SK-N-SH (cell line): ENCODE data around the gene NCOA4. TPM values are rescaled to one million over a fixed set of nuclear protein-coding genes. Genes with fewer than 3 reads are reported as not detected.
A peak's percentile ranks its signal among the peaks of the same experiment; 100 is the strongest.

Experiments used
- CTCF ChIA-PET: fragments of 300-600, 350-600 bp; formaldehyde crosslinking; extraction: SDS; loops from one replicate; lab custom pipeline; 2021; lab: Yijun Ruan, JAX
- POLR2A ChIA-PET: fragments of 350-600 bp; sonication (Branson Sonifier 250); formaldehyde crosslinking; extraction: SDS; loops from one replicate; lab custom pipeline; 2020; ENCODE audit warnings: antibody characterized with exemption, inconsistent platforms; lab: Yijun Ruan, JAX
- DNase-seq: peaks from one replicate; pipeline ENCODE4 v3.0.0; 2012
- H2AFZ ChIP-seq: fragments of 200-600 bp; sonication (generic); 2 replicates; pipeline ENCODE4 v1.8.1; 2016; ENCODE audit warnings: antibody characterized with exemption, mild to moderate bottlenecking, low read depth
- H3F3A ChIP-seq: fragments of 200-600 bp; sonication (generic); replicated peaks from 2 replicates; pipeline ENCODE3; 2016; ENCODE audit warnings: antibody characterized with exemption, mild to moderate bottlenecking; ENCODE audit not compliant: insufficient read depth
- H3K27ac ChIP-seq, 2 experiments: fragments of 200-500 bp in 1 of 2; fragments of 200-600 bp in 1 of 2; sonication (Bioruptor generic) in 1 of 2; sonication (generic), shearing (Covaris generic) in 1 of 2; 2 replicates each; pipeline versions ENCODE4 v1.5.1 to v1.6.1; 2014 to 2016; ENCODE audit warnings: low read depth in 2 of 2, inconsistent platforms in 1 of 2, low read length in 1 of 2, mild to moderate bottlenecking in 1 of 2, mixed read lengths in 1 of 2
- H3K27me3 ChIP-seq: fragments of 200-600 bp; sonication (generic), shearing (Covaris generic); 2 replicates; pipeline ENCODE4 v1.6.1; 2016; ENCODE audit warnings: mixed run types; ENCODE audit not compliant: insufficient read depth
- H3K36me3 ChIP-seq, 2 experiments: fragments of 200-500 bp in 1 of 2; fragments of 200-600 bp in 1 of 2; sonication (Bioruptor generic) in 1 of 2; sonication (generic) in 1 of 2; replicated peaks in 1 of 2; 2 replicates each; pipeline versions ENCODE3 to v1.5.1; 2014 to 2016; ENCODE audit warnings: low read length in 1 of 2, mild to moderate bottlenecking in 1 of 2; ENCODE audit not compliant: insufficient read depth in 2 of 2, control insufficient read depth in 1 of 2
- H3K4me1 ChIP-seq, 2 experiments: fragments of 200-500 bp in 1 of 2; fragments of 200-600 bp in 1 of 2; sonication (Bioruptor generic) in 1 of 2; sonication (generic), shearing (Covaris generic) in 1 of 2; 2 replicates each; pipeline versions ENCODE4 v1.5.1 to v1.6.1; 2014 to 2016; ENCODE audit warnings: low read depth in 1 of 2, low read length in 1 of 2, mixed run types in 1 of 2; ENCODE audit not compliant: insufficient read depth in 2 of 2, control insufficient read depth in 1 of 2
- H3K4me2 ChIP-seq: fragments of 200-600 bp; sonication (generic), shearing (Covaris generic); 2 replicates; pipeline ENCODE4 v1.6.1; 2017; ENCODE audit warnings: mixed run types
- H3K4me3 ChIP-seq, 2 experiments: fragments of 200-500 bp in 1 of 2; fragments of 200-600 bp in 1 of 2; sonication (Bioruptor generic) in 1 of 2; sonication (generic), shearing (Covaris generic) in 1 of 2; 2 replicates each; pipeline versions ENCODE4 v1.5.1 to v1.8.1; 2014 to 2016; ENCODE audit warnings: low read depth in 2 of 2, inconsistent platforms in 1 of 2, low read length in 1 of 2, mild to moderate bottlenecking in 1 of 2, mixed read lengths in 1 of 2, moderate library complexity in 1 of 2
- H3K79me2 ChIP-seq: fragments of 200-600 bp; sonication (generic); 2 replicates; pipeline ENCODE4 v1.8.1; 2017; ENCODE audit warnings: mild to moderate bottlenecking; ENCODE audit not compliant: insufficient read depth
- H3K9ac ChIP-seq: fragments of 200-600 bp; sonication (generic); 2 replicates; pipeline ENCODE4 v1.6.1; 2017; ENCODE audit warnings: mixed run types
- H3K9me2 ChIP-seq: fragments of 200-600 bp; sonication (generic); 2 replicates; pipeline ENCODE4 v1.6.1; 2017; ENCODE audit warnings: mixed run types
- H3K9me3 ChIP-seq: fragments of 200-600 bp; sonication (generic); 2 replicates; pipeline ENCODE4 v1.6.1; 2017; ENCODE audit warnings: mixed run types, mild to moderate bottlenecking, moderate library complexity
- H4K20me1 ChIP-seq: fragments of 200-600 bp; sonication (generic); 2 replicates; pipeline ENCODE4 v1.6.1; 2017; ENCODE audit warnings: mild to moderate bottlenecking, mixed run types; ENCODE audit not compliant: insufficient read depth
- EZH2phosphoT487 ChIP-seq: fragments of 200-600 bp; sonication (generic); IDR thresholded peaks from 2 replicates; pipeline ENCODE4 v1.6.1; 2017; ENCODE audit warnings: low read depth, mixed run types, mild to moderate bottlenecking, antibody characterized with exemption, moderate library complexity, borderline replicate concordance
- GABPA ChIP-seq: IDR thresholded peaks from 2 replicates; pipeline ENCODE4 v1.4.0; 2012; ENCODE audit warnings: low read depth, mild to moderate bottlenecking
- JUND ChIP-seq: IDR thresholded peaks from 2 replicates; pipeline ENCODE4 v1.4.0; 2012
- MAX ChIP-seq: IDR thresholded peaks from 2 replicates; pipeline ENCODE4 v1.4.0; 2012; ENCODE audit warnings: low read depth
- MEF2A ChIP-seq: IDR thresholded peaks from 2 replicates; pipeline ENCODE4 v1.4.0; 2012; ENCODE audit warnings: low read depth, borderline replicate concordance
- REST ChIP-seq: IDR thresholded peaks from 2 replicates; pipeline ENCODE4 v1.6.1; 2012; ENCODE audit warnings: mild to moderate bottlenecking, low read depth, low read length, moderate library complexity
- SIN3A ChIP-seq: IDR thresholded peaks from 2 replicates; pipeline ENCODE4 v1.6.1; 2012; ENCODE audit warnings: low read depth, mild to moderate bottlenecking, low read length, moderate library complexity, borderline replicate concordance
- TAF1 ChIP-seq: IDR thresholded peaks from 2 replicates; pipeline ENCODE4 v1.6.1; 2012; ENCODE audit warnings: low read depth, mild to moderate bottlenecking, low read length, moderate library complexity, borderline replicate concordance
- USF1 ChIP-seq: IDR thresholded peaks from 2 replicates; pipeline ENCODE4 v1.4.0; 2012; ENCODE audit warnings: low read depth, borderline replicate concordance
- YY1 ChIP-seq: IDR thresholded peaks from 2 replicates; pipeline ENCODE4 v1.4.0; 2012; ENCODE audit warnings: low read depth, mild to moderate bottlenecking
- WGBS: methylation state at CpG from one replicate; pipeline ENCODE4 v1.1.6; 2017; ENCODE audit warnings: low lambda C conversion rate; 5-methylcytosine and 5-hydroxymethylcytosine counted together
- polyA plus RNA-seq, 3 experiments: library from polyadenylated mRNA; depleted of rRNA; stranded (reverse); fragments of >200 nt; gene quantifications; 2 replicates each; pipeline ENCODE4 v1.2.3, GENCODE V29; 2012

Gene NCOA4
- polyA plus RNA-seq, 1 of the 3 experiments (the other 2 are of a cell fraction) = 30.3 TPM

- peaks cover 8% of the 10 kb centered on the region for H3F3A ChIP-seq
- H3K4me3 ChIP-seq = peak overlapping the region; percentile 79 to 94
- H3K27me3 ChIP-seq = no peaks in the 10 kb centered on the region
- no peak for DNase-seq
- POLR2A ChIA-PET = no interaction called here
- peak overlapping the region; percentile 90 for H3K9ac ChIP-seq
- whole genome bisulfite sequencing = 23% methylated on average over 6 of the region's 6 CpGs
- H3K4me1 ChIP-seq = peaks cover 5 to 18% of the 10 kb centered on the region in 2 experiments; a peak in 3 of 4 replicates
- H3K79me2 ChIP-seq = peaks cover 56% of the 10 kb centered on the region
- peaks cover 24% of the 10 kb centered on the region for H4K20me1 ChIP-seq
- peaks cover 0 to 4% of the 10 kb centered on the region in 2 experiments for H3K36me3 ChIP-seq
- H3K9me2 ChIP-seq = no peaks in the 10 kb centered on the region
- H3K9me3 ChIP-seq = no peaks in the 10 kb centered on the region
- H3K27ac ChIP-seq = peak overlapping the region; percentile 59 to 66; a peak in 3 of 4 replicates
- TF ChIP-seq TAF1 (no peak), MAX (no peak), REST (no peak), USF1 (no peak), JUND (no peak), EZH2phosphoT487 (no peak), MEF2A (no peak), SIN3A (no peak), YY1 (no peak), GABPA (no peak)
- CTCF ChIA-PET = interaction anchor here (0.7 to 3.1 kb wide), 6 partner anchors 8 to 199 kb away, joined by 3 to 24 read pairs (median 6); no protein-coding TSS in a partner anchor
- peak overlapping the region; percentile 24; the same call in 1 of the 2 replicates for H2AFZ ChIP-seq
- peak overlapping the region; percentile 90 for H3K4me2 ChIP-seq
Observed at GRCh38 chr10:46029461-46030030, 877 bp downstream of the NCOA4 start.
